Adrenal gland (tissue), 5 donors: ENCODE results near the gene KIAA1614.

Experiments used
- CTCF ChIP-seq, 6 experiments: fragments of 450-650 bp in 4 of 6; fragments of 200-600 bp in 2 of 6; sonication (generic) in 1 of 6; IDR thresholded peaks; 1 replicate in 5 of 6; 2 replicates in 1 of 6; pipeline versions ENCODE4 v1.5.1 to v1.8.0; 2016 to 2021; ENCODE audit warnings: antibody characterized with exemption in 6 of 6, mild to moderate bottlenecking in 2 of 6, moderate library complexity in 1 of 6
- POLR2A ChIP-seq, 2 donors: fragments of 450-650 bp; IDR thresholded peaks; one replicate each; pipeline ENCODE4 v1.6.1; 2017; ENCODE audit warnings: antibody characterized with exemption in 2 of 2, mild to moderate bottlenecking in 2 of 2, moderate library complexity in 1 of 2
- donor health status: DM: no; HTN: no; CAD: no.

- TF ChIP-seq CTCF (IDR thresholded peaks at IDR 0.05) (no peak), POLR2A (IDR thresholded peaks at IDR 0.05) (no peak)
Measured at GRCh38 chr1:180981596-180982387, 69.1 kb downstream of the KIAA1614 start.
